Measurements from ENCODE around the gene DGKI.

The DGKI gene

GRCh38 chr7:137852108-137852507 lies 5.3 kb upstream of the DGKI start:
- Histone ChIP-seq H3K4me2 (no peak overlapping the region), H3K4me1 (ENCODE audit: low read depth, poor library complexity, severe bottlenecking) (peaks cover 14% of the 10 kb centered on the region)

GRCh38 chr7:137850972-137851945 lies 4.5 kb upstream of the DGKI start:
- Histone ChIP-seq H4K20me1 (ENCODE audit: insufficient read depth) (no peaks in the 10 kb centered on the region), H3K27me3 (ENCODE audit: insufficient read depth, low read depth) (no peaks in the 10 kb centered on the region), H3K4me2 (no peak overlapping the region), H3K27ac (no peak overlapping the region), H3K4me1 (ENCODE audit: low read depth, poor library complexity, severe bottlenecking) (peaks cover 14% of the 10 kb centered on the region), H3K4me3 (IDR thresholded peaks at IDR 0.05; ENCODE audit: insufficient read depth, low read depth, low read length) (no peak overlapping the region), H3K79me2 (ENCODE audit: insufficient read depth, low read depth) (no peaks in the 10 kb centered on the region), H2AFZ (ENCODE audit: low read depth) (no peak overlapping the region), H3K9ac (no peak overlapping the region), H3K36me3 (ENCODE audit: insufficient read depth) (no peaks in the 10 kb centered on the region)
- no peak for TF ChIP-seq CTCF (conservative IDR thresholded peaks at IDR 0.05; ENCODE audit: low read depth, low read length)

More at GRCh38 chr7:137852108-137852507, 5.3 kb upstream of the DGKI start:
- Histone ChIP-seq H3K9ac (no peak overlapping the region), H3K4me3 (IDR thresholded peaks at IDR 0.05; ENCODE audit: insufficient read depth, low read depth, low read length) (no peak overlapping the region), H3K79me2 (ENCODE audit: insufficient read depth, low read depth) (no peaks in the 10 kb centered on the region), H3K27me3 (ENCODE audit: insufficient read depth, low read depth) (no peaks in the 10 kb centered on the region), H4K20me1 (ENCODE audit: insufficient read depth) (no peaks in the 10 kb centered on the region), H3K27ac (no peak overlapping the region), H3K36me3 (ENCODE audit: insufficient read depth) (no peaks in the 10 kb centered on the region), H2AFZ (ENCODE audit: low read depth) (no peak overlapping the region)
- no peak for TF ChIP-seq CTCF (conservative IDR thresholded peaks at IDR 0.05; ENCODE audit: low read depth, low read length)

- H2AFZ ChIP-seq (ENCODE audit: low read depth), result no peak overlapping the region
- no peaks in the 10 kb centered on the region for H4K20me1 ChIP-seq (ENCODE audit: insufficient read depth)
- H3K27ac ChIP-seq, result no peak overlapping the region
- peaks cover 7% of the 10 kb centered on the region; the same call in 1 of the 2 replicates for H3K27me3 ChIP-seq (ENCODE audit: insufficient read depth, low read depth)
- H3K79me2 ChIP-seq (ENCODE audit: insufficient read depth, low read depth), result no peaks in the 10 kb centered on the region
- no peaks in the 10 kb centered on the region for H3K36me3 ChIP-seq (ENCODE audit: insufficient read depth)
- no peak overlapping the region for H3K9ac ChIP-seq
- no peak overlapping the region for H3K4me2 ChIP-seq
- peaks cover 14% of the 10 kb centered on the region for H3K4me1 ChIP-seq (ENCODE audit: low read depth, poor library complexity, severe bottlenecking)
- TF ChIP-seq CTCF (conservative IDR thresholded peaks at IDR 0.05; ENCODE audit: low read depth, low read length), result no peak
- no peak overlapping the region for H3K4me3 ChIP-seq (IDR thresholded peaks at IDR 0.05; ENCODE audit: insufficient read depth, low read depth, low read length)
These were observed 3.8 kb upstream of the DGKI start for GRCh38 chr7:137850571-137850970.

- TF ChIP-seq CTCF (conservative IDR thresholded peaks at IDR 0.05; ENCODE audit: low read depth, low read length), result no peak
- Histone ChIP-seq H3K4me2 (peak overlapping the region; percentile 32), H2AFZ (ENCODE audit: low read depth) (no peak overlapping the region; the same call in 1 of the 2 replicates), H3K9ac (no peak overlapping the region), H3K27me3 (ENCODE audit: insufficient read depth, low read depth) (peaks cover 7% of the 10 kb centered on the region; the same call in 1 of the 2 replicates), H3K27ac (no peak overlapping the region), H3K79me2 (ENCODE audit: insufficient read depth, low read depth) (no peaks in the 10 kb centered on the region), H3K36me3 (ENCODE audit: insufficient read depth) (no peaks in the 10 kb centered on the region), H3K4me1 (ENCODE audit: low read depth, poor library complexity, severe bottlenecking) (peaks cover 14% of the 10 kb centered on the region), H3K4me3 (IDR thresholded peaks at IDR 0.05; ENCODE audit: insufficient read depth, low read depth, low read length) (no peak overlapping the region), H4K20me1 (ENCODE audit: insufficient read depth) (no peaks in the 10 kb centered on the region)
These were observed 1.3 kb upstream of the DGKI start for GRCh38 chr7:137848095-137848494.

All from KMS-11 (cell line).